Measurements from ENCODE around the gene NANOG.

DNA sequence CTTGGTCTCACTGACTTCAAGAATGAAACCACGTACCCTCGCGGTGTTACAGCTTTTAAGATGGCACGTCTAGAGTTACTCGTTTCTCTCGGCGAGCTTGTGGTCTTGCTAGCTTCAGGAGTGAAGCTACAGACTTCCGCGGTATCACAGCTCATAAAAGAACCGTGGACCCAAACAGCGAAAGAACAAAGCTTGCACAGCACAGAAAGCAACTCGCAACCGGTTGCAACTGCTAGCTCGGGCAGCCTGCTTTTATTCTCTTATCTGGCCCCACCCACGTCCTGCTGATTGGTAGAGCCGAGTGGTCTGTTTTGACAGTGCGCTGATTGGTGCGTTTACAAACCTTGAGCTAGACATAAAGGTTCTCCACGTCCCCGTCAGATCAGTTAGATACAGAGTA, 37.8 kb upstream of the NANOG start:
- TF ChIP-seq POLR2AphosphoS5 (IDR thresholded peaks at IDR 0.05; ENCODE audit: low read depth, low read length) = no peak
- no peak for TF ChIP-seq TAF1 (IDR thresholded peaks at IDR 0.05; ENCODE audit: borderline replicate concordance, insufficient read depth, low read length)
- TF ChIP-seq, protein P1, sequence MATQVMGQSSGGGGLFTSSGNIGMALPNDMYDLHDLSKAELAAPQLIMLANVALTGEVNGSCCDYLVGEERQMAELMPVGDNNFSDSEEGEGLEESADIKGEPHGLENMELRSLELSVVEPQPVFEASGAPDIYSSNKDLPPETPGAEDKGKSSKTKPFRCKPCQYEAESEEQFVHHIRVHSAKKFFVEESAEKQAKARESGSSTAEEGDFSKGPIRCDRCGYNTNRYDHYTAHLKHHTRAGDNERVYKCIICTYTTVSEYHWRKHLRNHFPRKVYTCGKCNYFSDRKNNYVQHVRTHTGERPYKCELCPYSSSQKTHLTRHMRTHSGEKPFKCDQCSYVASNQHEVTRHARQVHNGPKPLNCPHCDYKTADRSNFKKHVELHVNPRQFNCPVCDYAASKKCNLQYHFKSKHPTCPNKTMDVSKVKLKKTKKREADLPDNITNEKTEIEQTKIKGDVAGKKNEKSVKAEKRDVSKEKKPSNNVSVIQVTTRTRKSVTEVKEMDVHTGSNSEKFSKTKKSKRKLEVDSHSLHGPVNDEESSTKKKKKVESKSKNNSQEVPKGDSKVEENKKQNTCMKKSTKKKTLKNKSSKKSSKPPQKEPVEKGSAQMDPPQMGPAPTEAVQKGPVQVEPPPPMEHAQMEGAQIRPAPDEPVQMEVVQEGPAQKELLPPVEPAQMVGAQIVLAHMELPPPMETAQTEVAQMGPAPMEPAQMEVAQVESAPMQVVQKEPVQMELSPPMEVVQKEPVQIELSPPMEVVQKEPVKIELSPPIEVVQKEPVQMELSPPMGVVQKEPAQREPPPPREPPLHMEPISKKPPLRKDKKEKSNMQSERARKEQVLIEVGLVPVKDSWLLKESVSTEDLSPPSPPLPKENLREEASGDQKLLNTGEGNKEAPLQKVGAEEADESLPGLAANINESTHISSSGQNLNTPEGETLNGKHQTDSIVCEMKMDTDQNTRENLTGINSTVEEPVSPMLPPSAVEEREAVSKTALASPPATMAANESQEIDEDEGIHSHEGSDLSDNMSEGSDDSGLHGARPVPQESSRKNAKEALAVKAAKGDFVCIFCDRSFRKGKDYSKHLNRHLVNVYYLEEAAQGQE (IDR thresholded peaks at IDR 0.05; ENCODE audit: insufficient read depth in 1 of 2, low read depth in 2 of 2, low read length in 2 of 2) = no peak
- no peak for TF ChIP-seq SIN3A (IDR thresholded peaks at IDR 0.05; ENCODE audit: borderline replicate concordance, insufficient read depth, low read length)
